B cell (primary cell): ENCODE measurements around the gene KRT79. TPM values are rescaled to one million over a fixed set of nuclear protein-coding genes. Genes with fewer than 3 reads are reported as not detected.

Experiments used
- ATAC-seq: fragments of 200-7000 bp; cut with Tn5 transposase; one replicate; pipeline ENCODE4 v1.10.0; 2021; ENCODE audit warnings: low read depth, mild to moderate bottlenecking, moderate number of reproducible peaks, moderate library complexity
- CTCF ChIA-PET: fragments of 350-600 bp; sonication (Branson Sonifier 250); formaldehyde crosslinking; loops from one replicate; lab custom pipeline; 2021; ENCODE audit warnings: antibody characterized with exemption, inconsistent platforms; lab: Charles Lee
- POLR2A ChIA-PET: fragments of 350-600 bp; sonication (Branson Sonifier 250); formaldehyde crosslinking; loops from one replicate; lab custom pipeline; 2021; ENCODE audit warnings: antibody characterized with exemption; lab: Charles Lee
- DNase-seq: peaks from one replicate; pipeline ENCODE4 v3.0.0; 2013
- H2AFZ ChIP-seq: 2 replicates; pipeline ENCODE4 v1.6.1; 2012; ENCODE audit warnings: mild to moderate bottlenecking, low read depth, low read length; ENCODE audit not compliant: insufficient read depth, poor library complexity, severe bottlenecking
- H3K27ac ChIP-seq, 2 donors: 1 replicate in 1 of 2; 2 replicates in 1 of 2; pipeline ENCODE4 v1.5.1; 2012 to 2013; ENCODE audit warnings: low read length in 2 of 2, mild to moderate bottlenecking in 2 of 2, moderate library complexity in 1 of 2
- H3K27me3 ChIP-seq, 4 experiments: fragments of 200-600 bp in 1 of 4; sonication (generic) in 1 of 4; replicated peaks in 1 of 4; 1 replicate in 2 of 4; 2 replicates in 2 of 4; pipeline versions ENCODE4 v1.6.1 to v1.7.0; 2013 to 2016; ENCODE audit warnings: low read length in 3 of 4, mild to moderate bottlenecking in 2 of 4, mixed read lengths in 1 of 4, moderate library complexity in 1 of 4; ENCODE audit not compliant: insufficient read depth in 4 of 4, control insufficient read depth in 3 of 4; ENCODE audit errors: control extremely low read depth in 1 of 4
- H3K36me3 ChIP-seq, 2 experiments: replicated peaks in 1 of 2; 1 replicate in 1 of 2; 2 replicates in 1 of 2; pipeline versions ENCODE4 v1.6.1 to v1.7.1; 2013; ENCODE audit warnings: low read length in 1 of 2; ENCODE audit not compliant: insufficient read depth in 2 of 2, control insufficient read depth in 1 of 2; ENCODE audit errors: control extremely low read depth in 1 of 2, extremely low read depth in 1 of 2
- H3K4me1 ChIP-seq, 2 donors: fragments of 200-600 bp in 1 of 2; sonication (generic) in 1 of 2; 1 replicate in 1 of 2; 2 replicates in 1 of 2; pipeline versions ENCODE4 v1.5.1 to v1.6.1; 2013 to 2017; ENCODE audit warnings: low read length in 2 of 2; ENCODE audit not compliant: control insufficient read depth in 2 of 2, insufficient read depth in 2 of 2
- H3K4me2 ChIP-seq: replicated peaks from 2 replicates; pipeline ENCODE3; 2012; ENCODE audit warnings: mild to moderate bottlenecking, low read depth, low read length; ENCODE audit not compliant: poor library complexity, severe bottlenecking
- H3K4me3 ChIP-seq, 5 experiments: fragments of 200-600 bp in 1 of 5; sonication (generic) in 1 of 5; 1 replicate in 3 of 5; 2 replicates in 2 of 5; pipeline versions ENCODE4 v1.5.1 to v1.7.0; 2011 to 2016; ENCODE audit warnings: low read length in 4 of 5, mild to moderate bottlenecking in 4 of 5, low read depth in 2 of 5, control low read depth in 1 of 5, moderate library complexity in 1 of 5; ENCODE audit not compliant: insufficient read depth in 1 of 5; ENCODE audit errors: control extremely low read depth in 1 of 5, extremely low read depth in 1 of 5
- H3K79me2 ChIP-seq: fragments of 200-600 bp; sonication (generic); one replicate; pipeline ENCODE4 v1.6.0; 2016; ENCODE audit warnings: low read length; ENCODE audit not compliant: control insufficient read depth, insufficient read depth
- H3K9ac ChIP-seq: fragments of 200-600 bp; sonication (generic); 2 replicates; pipeline ENCODE4 v1.6.1; 2017; ENCODE audit warnings: mild to moderate bottlenecking, low read length, moderate library complexity
- H3K9me3 ChIP-seq, 3 donors: one replicate each; pipeline versions ENCODE4 v1.6.1 to v1.7.1; 2013; ENCODE audit warnings: low read length in 2 of 3; ENCODE audit not compliant: control insufficient read depth in 2 of 3, insufficient read depth in 1 of 3; ENCODE audit errors: control extremely low read depth in 1 of 3
- H4K20me1 ChIP-seq: 2 replicates; pipeline ENCODE4 v1.6.0; 2012; ENCODE audit warnings: mild to moderate bottlenecking, low read length; ENCODE audit not compliant: insufficient read depth, control insufficient read depth, poor library complexity, severe bottlenecking
- H3K27ac Mint-ChIP-seq: one replicate; pipeline ENCODE4 v1.8.0; 2021; ENCODE audit warnings: mixed read lengths
- H3K27me3 Mint-ChIP-seq: one replicate; pipeline ENCODE4 v1.8.0; 2021; ENCODE audit warnings: mixed read lengths
- H3K4me1 Mint-ChIP-seq: one replicate; pipeline ENCODE4 v1.8.0; 2021; ENCODE audit warnings: mixed read lengths
- H3K4me3 Mint-ChIP-seq: one replicate; pipeline ENCODE4 v1.8.0; 2021; ENCODE audit warnings: mixed read lengths
- H3K9me3 Mint-ChIP-seq: one replicate; pipeline ENCODE4 v1.8.0; 2022; ENCODE audit warnings: mixed read lengths; ENCODE audit not compliant: insufficient read depth
- CTCF ChIP-seq: fragments of 200-600 bp; IDR thresholded peaks from one replicate; pipeline ENCODE4 v1.8.0; 2022; ENCODE audit warnings: antibody characterized with exemption, mild to moderate bottlenecking
- EZH2 ChIP-seq: IDR thresholded peaks from 2 replicates; pipeline ENCODE4 v1.6.1; 2012; ENCODE audit warnings: borderline replicate concordance, low read depth, mild to moderate bottlenecking, moderate library complexity, low read length; ENCODE audit not compliant: insufficient read depth, poor library complexity, severe bottlenecking
- WGBS: methylation state at CpG from one replicate; pipeline ENCODE4 v1.1.5; 2013; ENCODE audit warnings: missing lambda C conversion rate; ENCODE audit not compliant: insufficient coverage; 5-methylcytosine and 5-hydroxymethylcytosine counted together
- intact Hi-C: fragments of 100-400 bp; cut with micrococcal nuclease; formaldehyde crosslinking; loops from one replicate; pipeline ENCODE4 v1.10.0; 2022
- polyA plus RNA-seq: library from polyadenylated mRNA; depleted of rRNA; stranded (reverse); fragments of >200 nt; gene quantifications from 2 replicates; pipeline ENCODE4 v1.2.3, GENCODE V29; 2012
- total RNA-seq, 2 donors: library from RNA; stranded (reverse); fragments of 120-200 nt in 1 of 2; gene quantifications; 1 replicate in 1 of 2; 2 replicates in 1 of 2; pipeline versions ENCODE4 v1.2.3 to v1.2.4, GENCODE V29; 2013 to 2022

The KRT79 gene
- total and polyA plus RNA-seq, 2 donors (not counting 1 experiment from before 2014, with no cell fraction given), result not detected

- no peak for TF ChIP-seq EZH2
- no peak for TF ChIP-seq CTCF
- H3K27me3 ChIP-seq, result peaks cover 0 to 4% (median 2%) of the 10 kb centered on the region in 4 experiments
- no peaks in the 10 kb centered on the region for H3K36me3 ChIP-seq
- ATAC-seq (no peak), DNase-seq (no peak)
- no peaks in the 10 kb centered on the region for H3K4me1 Mint-ChIP-seq
- no peak overlapping the region for H3K9ac ChIP-seq
- H4K20me1 ChIP-seq, result no peaks in the 10 kb centered on the region
- intact Hi-C loops, result no loop called here
- H3K4me2 ChIP-seq, result no peak overlapping the region
- H3K9me3 Mint-ChIP-seq, result no peaks in the 10 kb centered on the region
- no peaks in the 10 kb centered on the region for H3K79me2 ChIP-seq
- no peaks in the 10 kb centered on the region for H3K9me3 ChIP-seq
- ChIA-PET POLR2A (no interaction called here), CTCF (no interaction called here)
- H3K4me1 ChIP-seq, result no peaks in the 10 kb centered on the region
- peaks cover 30% of the 10 kb centered on the region for H3K27me3 Mint-ChIP-seq
- no peak overlapping the region for H3K4me3 ChIP-seq
- H3K27ac Mint-ChIP-seq, result no peak overlapping the region
- H3K4me3 Mint-ChIP-seq, result no peak overlapping the region
- no peak overlapping the region for H3K27ac ChIP-seq
- H2AFZ ChIP-seq, result no peak overlapping the region
These were observed 36.6 kb downstream of the KRT79 start for GRCh38 chr12:52797529-52797894.

GRCh38 chr12:52796839-52797528 lies 37.1 kb downstream of the KRT79 start:
- no peak overlapping the region for H2AFZ ChIP-seq

More at GRCh38 chr12:52796839-52797528, 37.1 kb downstream of the KRT79 start:
- Mint-ChIP-seq H3K27ac (no peak overlapping the region), H3K27me3 (peaks cover 28% of the 10 kb centered on the region), H3K9me3 (no peaks in the 10 kb centered on the region), H3K4me1 (no peaks in the 10 kb centered on the region), H3K4me3 (no peak overlapping the region)
- Histone ChIP-seq H3K9ac (no peak overlapping the region), H3K9me3 (no peaks in the 10 kb centered on the region), H3K27ac (no peak overlapping the region), H3K4me1 (no peaks in the 10 kb centered on the region), H3K4me3 (no peak overlapping the region), H3K27me3 (peaks cover 0 to 3% (median 1%) of the 10 kb centered on the region in 4 experiments), H3K36me3 (no peaks in the 10 kb centered on the region), H3K4me2 (no peak overlapping the region), H3K79me2 (no peaks in the 10 kb centered on the region), H4K20me1 (no peaks in the 10 kb centered on the region)
- CTCF ChIA-PET, result no interaction called here
- ATAC-seq, result no peak
- no peak for DNase-seq
- no CpG with 5 or more reads among the region's 3 CpGs for WGBS
- POLR2A ChIA-PET, result no interaction called here
- intact Hi-C loops, result no loop called here
- no peak for TF ChIP-seq CTCF
- no peak for TF ChIP-seq EZH2
